ENCODE results near the gene SPOCK1.

- no peak for TF ChIP-seq BRD4 (IDR thresholded peaks at IDR 0.05)
- no peak for TF ChIP-seq CHD4 (IDR thresholded peaks at IDR 0.05; ENCODE audit: insufficient read depth, insufficient replicate concordance, low read depth, low read length, poor library complexity, severe bottlenecking)
- no peak for TF ChIP-seq NR2C2 (CRISPR knock-in tag; IDR thresholded peaks at IDR 0.05)
- TF ChIP-seq NR2C2 (tag; IDR thresholded peaks at IDR 0.05): no peak
- no peak for TF ChIP-seq REST (IDR thresholded peaks at IDR 0.05; ENCODE audit: borderline replicate concordance)
- no peak for TF ChIP-seq REST (CRISPR knock-in tag; IDR thresholded peaks at IDR 0.05; ENCODE audit: low read depth)
- no peak for TF ChIP-seq SRF (CRISPR knock-in tag; IDR thresholded peaks at IDR 0.05)
- no peak for TF ChIP-seq CTCF (IDR thresholded peaks at IDR 0.05 in 2 of 3, conservative IDR thresholded peaks at IDR 0.05 in 1 of 3; ENCODE audit: insufficient read depth in 2 of 3, low read depth in 1 of 3, low read length in 3 of 3)
- no peak for TF ChIP-seq TFAM (CRISPR knock-in tag; conservative IDR thresholded peaks at IDR 0.05)
- TF ChIP-seq HIVEP1 (CRISPR knock-in tag; IDR thresholded peaks at IDR 0.05): no peak
These were observed 114.1 kb downstream of the SPOCK1 start for GRCh38 chr5:137385064-137385463.
